Measurements from ENCODE around the gene TMEM131L. TPM values are rescaled to one million over a fixed set of nuclear protein-coding genes. Genes with fewer than 3 reads are reported as not detected.
"Not testable (repeated sequence)": the region's sequence is repeated elsewhere in the genome, so short reads cannot be mapped to it uniquely, and the experiment has no call there.

TMEM131L gene
- total RNA-seq, 2 experiments from 2014 or later: 51.8 to 57.2 TPM

DNA sequence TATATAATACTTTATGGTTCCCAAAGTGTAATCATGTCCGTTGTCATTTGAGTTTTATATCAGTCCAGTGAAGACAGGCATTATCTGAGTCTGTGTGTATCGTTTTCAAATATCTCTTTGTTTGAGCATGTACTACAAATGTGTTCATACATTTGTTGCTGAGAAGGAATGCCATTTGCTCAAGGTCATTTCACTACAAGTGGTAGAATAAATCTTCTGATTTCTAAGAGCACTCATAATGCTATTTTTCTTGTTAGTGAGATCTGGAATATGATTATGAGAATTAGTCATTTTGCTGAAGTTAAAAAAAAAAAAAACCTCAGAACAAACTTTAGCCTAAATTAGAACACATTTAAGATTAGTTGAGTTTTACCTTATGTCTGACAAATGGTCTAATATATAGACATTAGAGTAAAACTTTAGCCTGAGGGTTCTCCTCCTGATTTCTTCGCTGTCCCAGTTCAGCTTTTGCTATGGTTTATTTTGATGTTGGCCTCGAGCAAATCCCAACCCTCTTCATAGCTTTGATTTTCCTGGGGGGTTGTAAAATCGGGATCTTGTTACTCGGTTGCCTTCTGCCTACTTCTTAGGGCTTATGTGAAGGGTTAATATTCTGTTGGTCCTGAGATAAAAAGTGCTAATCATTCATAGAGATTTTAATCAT lies 87.1 kb downstream of the TMEM131L start:
- Mint-ChIP-seq H3K27me3 (no peaks in the 10 kb centered on the region), H3K27ac (no peak overlapping the region), H3K4me3 (no peak overlapping the region), H3K36me3 (peaks cover 32% of the 10 kb centered on the region), H3K4me1 (peaks cover 14% of the 10 kb centered on the region), H3K9me3 (no peaks in the 10 kb centered on the region)
- POLR2A ChIA-PET: no interaction called here
- ATAC-seq (ENCODE audit: low read depth) (no peak), DNase-seq (no peak)

DNA sequence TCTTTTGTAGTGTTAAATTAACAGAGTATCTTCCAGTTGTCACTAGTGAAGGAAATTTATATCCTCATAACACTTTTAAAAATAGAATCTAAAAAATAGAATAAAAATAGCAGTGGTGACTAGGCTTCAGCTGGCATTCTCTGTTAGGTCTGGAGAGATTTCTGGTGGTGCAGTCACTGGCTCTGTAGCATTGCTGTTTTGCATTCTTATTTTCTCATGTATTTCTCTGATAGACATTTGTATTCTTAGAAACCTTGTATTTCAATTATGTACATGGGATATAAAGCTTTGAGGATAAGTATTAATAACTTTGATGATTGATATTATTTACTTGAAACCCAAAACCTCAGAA lies 87.6 kb downstream of the TMEM131L start:
- Mint-ChIP-seq H3K4me1 (peaks cover 15% of the 10 kb centered on the region), H3K9me3 (no peaks in the 10 kb centered on the region), H3K27me3 (no peaks in the 10 kb centered on the region), H3K4me3 (no peak overlapping the region), H3K36me3 (peaks cover 34% of the 10 kb centered on the region), H3K27ac (no peak overlapping the region)
- POLR2A ChIA-PET: no interaction called here
- DNase-seq (no peak), ATAC-seq (ENCODE audit: low read depth) (no peak)

DNA sequence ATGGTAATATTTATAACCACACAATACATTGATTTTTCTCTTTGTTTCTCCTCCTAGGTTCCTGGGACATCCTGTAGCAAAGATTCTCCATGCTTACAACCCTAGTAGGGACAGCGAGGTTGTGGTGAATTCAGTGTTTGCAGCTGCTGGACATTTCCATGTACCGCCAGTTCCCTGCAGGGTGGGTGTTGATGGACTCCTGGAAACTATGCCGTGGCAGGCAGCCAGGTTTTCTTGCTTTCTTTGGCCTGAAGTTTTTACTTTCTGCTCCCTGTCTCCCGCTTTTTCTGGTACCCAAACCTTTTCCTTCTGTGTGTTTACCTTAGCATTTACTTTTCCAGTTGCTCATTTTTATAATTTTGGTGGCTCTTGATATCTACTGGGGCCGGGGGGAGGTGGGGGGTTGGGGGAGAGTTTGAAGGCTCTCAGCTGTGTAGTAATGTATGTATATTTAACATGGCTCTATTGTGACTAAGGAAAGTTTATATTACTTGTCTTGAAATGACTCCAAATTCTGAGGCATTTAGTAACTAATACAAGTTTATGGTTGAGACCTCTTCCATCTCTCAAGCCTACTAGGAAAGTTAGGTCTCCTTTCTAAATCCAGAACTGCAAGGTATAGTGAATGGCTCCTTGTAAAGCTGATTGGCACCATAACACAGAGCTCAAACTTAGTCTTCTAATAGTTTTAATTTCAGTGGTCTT lies 89.7 kb downstream of the TMEM131L start:
- no peak for ATAC-seq (ENCODE audit: low read depth)
- POLR2A ChIA-PET: interaction anchor here (1.3 kb wide), 1 partner anchor 33 kb away, joined by 3 read pairs; no protein-coding TSS in a partner anchor

GRCh38 chr4:153556435-153556815 lies 90.3 kb downstream of the TMEM131L start:
- no peak for ATAC-seq (ENCODE audit: low read depth)
- POLR2A ChIA-PET: interaction anchor here (1.3 kb wide), 1 partner anchor 33 kb away, joined by 3 read pairs; no protein-coding TSS in a partner anchor

More for the DNA sequence above, 89.7 kb downstream of the TMEM131L start:
- Mint-ChIP-seq H3K36me3 (peaks cover 50% of the 10 kb centered on the region), H3K27me3 (no peaks in the 10 kb centered on the region), H3K9me3 (peaks cover 3% of the 10 kb centered on the region), H3K27ac (no peak overlapping the region), H3K4me3 (no peak overlapping the region), H3K4me1 (peaks cover 17% of the 10 kb centered on the region)
- DNase-seq: no peak

DNA sequence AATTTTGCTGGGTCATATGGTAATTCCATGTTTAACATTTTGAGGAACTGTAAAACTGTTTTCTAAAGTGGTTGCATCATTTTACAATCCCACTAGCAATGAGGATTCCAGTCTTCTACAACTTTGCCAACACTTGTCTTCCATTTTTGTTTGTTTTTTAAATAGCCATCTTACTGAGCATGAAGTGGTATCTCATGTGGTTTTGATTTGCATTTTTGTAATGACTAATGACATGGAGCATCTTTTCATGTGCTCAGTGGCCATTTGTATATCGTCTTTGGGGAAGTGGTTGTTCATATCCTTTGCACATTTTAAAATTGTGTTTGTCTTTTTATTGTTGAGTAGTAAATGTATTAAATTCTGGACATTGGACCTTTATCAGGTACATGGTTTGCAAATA lies 94.7 kb downstream of the TMEM131L start:
- no peak overlapping the region for H3K4me3 Mint-ChIP-seq

More at GRCh38 chr4:153556435-153556815, 90.3 kb downstream of the TMEM131L start:
- peaks cover 6% of the 10 kb centered on the region for H3K9me3 Mint-ChIP-seq
- H3K4me3 Mint-ChIP-seq: no peak overlapping the region
- no peaks in the 10 kb centered on the region for H3K27me3 Mint-ChIP-seq
- peaks cover 53% of the 10 kb centered on the region for H3K36me3 Mint-ChIP-seq
- DNase-seq: no peak
- H3K27ac Mint-ChIP-seq: no peak overlapping the region
- H3K4me1 Mint-ChIP-seq: peaks cover 19% of the 10 kb centered on the region

GRCh38 chr4:153564630-153565525 lies 98.7 kb downstream of the TMEM131L start:
- peaks cover 30% of the 10 kb centered on the region for H3K4me1 Mint-ChIP-seq
- ATAC-seq (ENCODE audit: low read depth) (no peak), DNase-seq (no peak)
- no peaks in the 10 kb centered on the region for H3K27me3 Mint-ChIP-seq
- H3K4me3 Mint-ChIP-seq: no peak overlapping the region
- peak overlapping the region; percentile 49 for H3K27ac Mint-ChIP-seq
- POLR2A ChIA-PET: interaction anchor here (0.7 kb wide), 1 partner anchor 9 kb away, joined by 3 read pairs; no protein-coding TSS in a partner anchor
- peaks cover 53% of the 10 kb centered on the region for H3K36me3 Mint-ChIP-seq
- H3K9me3 Mint-ChIP-seq: peaks cover 8% of the 10 kb centered on the region

More for the DNA sequence above, 94.7 kb downstream of the TMEM131L start:
- POLR2A ChIA-PET: no interaction called here
- peaks cover 26% of the 10 kb centered on the region for H3K4me1 Mint-ChIP-seq
- H3K27ac Mint-ChIP-seq: no peak overlapping the region
- no peak for DNase-seq
- peaks cover 8% of the 10 kb centered on the region for H3K9me3 Mint-ChIP-seq
- H3K27me3 Mint-ChIP-seq: no peaks in the 10 kb centered on the region
- peaks cover 68% of the 10 kb centered on the region for H3K36me3 Mint-ChIP-seq
- no peak for ATAC-seq (ENCODE audit: low read depth)

DNA sequence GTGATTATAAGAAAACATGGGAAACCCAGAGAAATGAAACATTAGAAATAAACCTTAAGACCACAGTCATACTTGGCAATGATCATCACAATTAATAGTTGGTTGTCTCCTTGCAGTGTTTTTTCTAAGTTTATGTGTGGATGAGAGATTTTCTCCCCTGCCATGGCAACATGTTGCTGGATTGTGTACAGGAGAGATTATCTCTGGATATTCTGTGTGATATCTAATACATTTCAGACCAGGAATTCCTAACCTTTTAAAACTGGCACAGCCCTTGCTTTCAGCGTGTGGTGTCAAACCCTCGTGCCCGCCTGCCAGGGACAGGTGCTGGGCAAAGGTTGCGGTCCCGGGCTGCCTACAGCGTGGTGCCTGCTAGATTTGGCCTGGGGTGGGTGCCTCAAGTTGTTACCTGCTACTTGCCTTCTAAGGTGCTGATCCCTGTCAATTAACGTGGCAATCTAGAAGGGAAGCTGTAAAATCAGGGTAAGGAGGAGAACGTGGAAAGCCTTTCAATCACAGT lies 100.5 kb downstream of the TMEM131L start:
- Mint-ChIP-seq H3K27ac (no peak overlapping the region), H3K36me3 (peaks cover 42% of the 10 kb centered on the region), H3K9me3 (no peaks in the 10 kb centered on the region), H3K4me3 (no peak overlapping the region), H3K27me3 (no peaks in the 10 kb centered on the region), H3K4me1 (peaks cover 36% of the 10 kb centered on the region)
- ATAC-seq (ENCODE audit: low read depth): no peak
- DNase-seq: no peak
- POLR2A ChIA-PET: no interaction called here

DNA sequence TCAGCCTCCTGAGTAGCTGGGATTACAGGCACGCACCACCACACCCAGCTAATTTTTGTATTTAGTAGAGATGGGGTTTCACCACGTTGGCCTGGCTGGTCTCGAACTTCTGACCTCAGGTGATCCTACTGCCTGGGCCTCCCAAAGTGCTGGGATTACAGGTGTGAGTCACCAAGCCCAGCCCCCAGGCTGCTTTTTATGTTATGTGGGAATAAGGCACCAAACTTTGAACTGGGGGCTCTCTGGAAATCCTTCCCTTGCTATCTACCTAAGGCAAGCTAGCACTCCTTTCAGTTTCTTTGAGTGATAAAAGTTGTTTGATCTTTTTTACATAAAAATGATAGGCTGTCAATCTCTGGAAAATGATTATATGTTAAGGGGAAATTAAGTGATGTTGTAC lies 101.5 kb downstream of the TMEM131L start:
- H3K4me3 Mint-ChIP-seq; ATAC-seq (ENCODE audit: low read depth); POLR2A ChIA-PET; DNase-seq; H3K27ac Mint-ChIP-seq; H3K27me3 Mint-ChIP-seq; H3K9me3 Mint-ChIP-seq: not testable (repeated sequence)
- Mint-ChIP-seq H3K36me3 (peaks cover 42% of the 10 kb centered on the region), H3K4me1 (peaks cover 38% of the 10 kb centered on the region)

DNA sequence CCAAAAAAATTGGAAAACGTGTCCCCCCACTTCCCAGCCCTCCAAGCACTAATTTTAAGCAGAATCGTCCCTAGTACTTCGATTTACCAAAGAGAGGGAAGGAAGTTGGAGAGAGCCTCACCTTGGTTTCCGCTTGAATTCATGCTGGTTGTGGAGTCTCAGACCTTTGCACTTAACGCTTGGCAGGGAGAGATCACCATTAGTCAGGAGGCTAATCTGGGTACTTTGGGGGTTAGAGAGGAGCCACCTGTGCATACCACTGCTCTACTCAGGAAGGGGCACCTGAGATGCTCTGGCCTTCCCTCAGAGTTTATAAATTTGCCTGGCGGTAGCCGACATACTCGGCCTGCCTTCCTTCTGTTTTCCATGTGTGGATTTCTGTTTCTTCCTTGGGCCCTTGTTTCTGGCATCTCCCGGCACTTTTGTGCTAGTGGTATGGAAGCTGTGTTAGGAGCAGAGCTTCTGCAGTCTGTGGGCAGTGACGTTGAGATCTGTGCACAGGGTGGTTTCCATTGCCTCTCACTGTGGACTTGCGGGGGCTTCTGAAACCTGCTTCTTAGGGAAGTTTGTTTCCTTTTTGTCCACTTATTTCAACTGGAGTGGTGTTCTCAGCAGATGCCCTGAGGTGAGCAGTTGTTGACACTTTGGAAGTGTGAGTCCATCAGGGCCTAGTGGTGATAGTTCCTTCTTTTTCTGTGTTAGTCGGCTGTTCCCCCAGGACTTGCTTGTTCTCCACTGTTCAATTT lies 104.2 kb downstream of the TMEM131L start:
- Mint-ChIP-seq H3K27me3 (no peaks in the 10 kb centered on the region), H3K27ac (peak overlapping the region; percentile 54), H3K4me1 (peaks cover 56% of the 10 kb centered on the region), H3K36me3 (peaks cover 28% of the 10 kb centered on the region), H3K9me3 (no peaks in the 10 kb centered on the region), H3K4me3 (peak overlapping the region; percentile 10)
- POLR2A ChIA-PET: interaction anchor here (0.8 to 2.4 kb wide), 4 partner anchors 105 to 225 kb away, joined by 3 to 7 read pairs (median 4); partner anchors contain the start of gene TMEM131L
- no peak for ATAC-seq (ENCODE audit: low read depth)
- no peak for DNase-seq

GRCh38 chr4:153571006-153571545 lies 104.9 kb downstream of the TMEM131L start:
- Mint-ChIP-seq H3K27me3 (no peaks in the 10 kb centered on the region), H3K36me3 (peaks cover 28% of the 10 kb centered on the region), H3K4me1 (peaks cover 60% of the 10 kb centered on the region), H3K9me3 (no peaks in the 10 kb centered on the region), H3K27ac (peak overlapping the region; percentile 61), H3K4me3 (no peak overlapping the region)
- POLR2A ChIA-PET: interaction anchor here (0.8 to 2.4 kb wide), 3 partner anchors 105 to 226 kb away, joined by 3 to 7 read pairs (median 4); partner anchors contain the start of gene TMEM131L
- ATAC-seq (ENCODE audit: low read depth) (no peak), DNase-seq (no peak)

DNA sequence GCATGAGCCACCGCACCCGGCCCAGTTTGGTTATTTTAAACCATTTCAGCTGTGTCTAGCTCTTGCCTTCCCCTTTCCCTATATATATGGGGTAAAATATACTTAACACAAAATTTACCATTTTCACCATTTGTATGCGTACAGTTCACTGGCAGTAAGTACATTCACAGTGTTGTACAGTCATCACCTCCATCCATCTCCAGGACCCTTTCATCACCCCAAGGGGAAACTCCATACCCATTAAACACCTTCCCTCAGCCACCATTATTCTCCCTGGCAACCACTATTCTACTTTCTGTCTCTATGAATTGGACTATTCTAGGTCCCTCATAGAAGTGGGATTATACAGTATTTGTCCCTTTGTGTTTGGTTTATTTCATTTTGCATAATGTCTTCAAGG lies 106.4 kb downstream of the TMEM131L start:
- Mint-ChIP-seq H3K4me3 (no peak overlapping the region), H3K27me3 (no peaks in the 10 kb centered on the region), H3K9me3 (no peaks in the 10 kb centered on the region), H3K4me1 (peaks cover 66% of the 10 kb centered on the region), H3K27ac (peak overlapping the region; percentile 28), H3K36me3 (peaks cover 25% of the 10 kb centered on the region)
- POLR2A ChIA-PET: interaction anchor here (1.2 to 2.4 kb wide), 3 partner anchors 105 to 140 kb away, joined by 3 to 30 read pairs (median 7); partner anchors contain the start of gene TMEM131L
- DNase-seq: no peak
- no peak for ATAC-seq (ENCODE audit: low read depth)

- POLR2A ChIA-PET: interaction anchor here (0.8 to 2.4 kb wide), 6 partner anchors 9 to 228 kb away, joined by 3 to 30 read pairs (median 6); partner anchors contain the start of genes MND1 and TMEM131L
- Mint-ChIP-seq H3K9me3 (no peaks in the 10 kb centered on the region), H3K36me3 (peaks cover 23% of the 10 kb centered on the region), H3K27ac (peak overlapping the region; percentile 35), H3K4me3 (no peak overlapping the region), H3K4me1 (peaks cover 65% of the 10 kb centered on the region), H3K27me3 (no peaks in the 10 kb centered on the region)
- DNase-seq: no peak
- ATAC-seq (ENCODE audit: low read depth): no peak
Observed at GRCh38 chr4:153573221-153573620, 107.1 kb downstream of the TMEM131L start.
